Spinal cord (tissue), 10 donors: ENCODE measurements around the gene TGDS. TPM values are rescaled to one million over a fixed set of nuclear protein-coding genes. Genes with fewer than 3 reads are reported as not detected.

ENCODE experiments used
- DNase-seq, 6 donors: peaks; one replicate each; pipeline versions ENCODE4 v3.0.0 to v3.0.0-alpha.2; 2013 to 2015; ENCODE audit warnings: low spot score in 6 of 6, low read depth in 4 of 6
- H3K27ac ChIP-seq: one replicate; pipeline ENCODE4 v1.5.1; 2013; ENCODE audit warnings: low read depth, low read length, control low read depth
- H3K27me3 ChIP-seq: one replicate; pipeline ENCODE4 v1.6.1; 2013; ENCODE audit warnings: low read length; ENCODE audit not compliant: control insufficient read depth, insufficient read depth
- H3K36me3 ChIP-seq: one replicate; pipeline ENCODE4 v1.6.1; 2013; ENCODE audit warnings: low read length; ENCODE audit not compliant: control insufficient read depth, insufficient read depth
- H3K4me1 ChIP-seq: one replicate; pipeline ENCODE4 v1.6.1; 2013; ENCODE audit warnings: low read length; ENCODE audit not compliant: control insufficient read depth, insufficient read depth
- H3K4me3 ChIP-seq: one replicate; pipeline ENCODE4 v1.5.1; 2013; ENCODE audit warnings: low read depth, low read length, control low read depth
- H3K9me3 ChIP-seq: one replicate; pipeline ENCODE4 v1.6.1; 2013; ENCODE audit warnings: low read length; ENCODE audit not compliant: control insufficient read depth, insufficient read depth
- WGBS: methylation state at CpG from one replicate; pipeline ENCODE4 v1.1.5; 2013; ENCODE audit warnings: missing lambda C conversion rate; ENCODE audit not compliant: insufficient coverage; 5-methylcytosine and 5-hydroxymethylcytosine counted together
- polyA plus RNA-seq, 2 donors: library from polyadenylated mRNA; unstranded; fragments of 120-200 nt; gene quantifications; one replicate each; pipeline ENCODE4 v1.2.1, GENCODE V29; 2013; ENCODE audit not compliant: insufficient read length in 2 of 2
- total RNA-seq, 2 donors: library from RNA; depleted of rRNA in 1 of 2; stranded (reverse); fragments of 120-200 nt in 1 of 2; fragments of >200 nt in 1 of 2; gene quantifications; one replicate each; pipeline versions ENCODE4 v1.2.3 to v1.2.4, GENCODE V29; 2013 to 2014
- donor health status: healthy.

Gene TGDS
- total and polyA plus RNA-seq, 4 donors, result 7.5 to 17.1 (median 11.1) TPM

- Histone ChIP-seq H3K27me3 (no peaks in the 10 kb centered on the region), H3K4me3 (no peak overlapping the region), H3K27ac (no peak overlapping the region), H3K9me3 (peaks cover 2% of the 10 kb centered on the region), H3K36me3 (peaks cover under 1% of the 10 kb centered on the region), H3K4me1 (no peaks in the 10 kb centered on the region)
- no CpG with 5 or more reads among the region's 7 CpGs for WGBS
- DNase-seq, result no peak
Observed at GRCh38 chr13:94586371-94586770, 9.6 kb downstream of the TGDS start.

DNA sequence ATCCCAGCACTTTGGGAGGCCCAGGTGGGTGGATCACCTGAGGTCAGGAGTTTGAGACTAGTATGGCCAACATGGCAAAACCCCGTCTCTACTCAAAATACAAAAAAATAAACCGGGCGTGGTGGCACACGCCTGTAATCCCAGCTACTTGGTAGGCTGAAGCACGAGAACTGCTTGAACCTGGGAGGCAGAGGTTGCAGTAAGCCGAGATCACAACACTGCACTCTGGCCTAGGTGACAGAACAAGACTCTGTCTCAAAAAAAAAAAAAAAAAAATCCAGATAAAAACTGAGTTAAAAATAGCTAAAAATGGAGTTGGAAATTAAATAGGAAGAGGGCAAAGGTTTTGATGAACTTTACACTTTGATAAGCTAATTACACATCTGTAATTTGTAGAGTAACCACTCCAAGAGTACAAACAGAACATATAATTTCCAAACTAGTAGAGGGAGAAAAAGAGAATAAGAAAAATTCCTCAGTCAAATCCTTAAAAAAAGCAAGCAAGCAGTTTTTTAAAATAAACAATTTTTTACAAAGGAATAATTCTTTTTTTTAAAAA, 10.3 kb downstream of the TGDS start:
- no peak overlapping the region for H3K27ac ChIP-seq
- H3K36me3 ChIP-seq, result peaks cover 5% of the 10 kb centered on the region
- peaks cover 2% of the 10 kb centered on the region for H3K9me3 ChIP-seq
- WGBS, result 95% methylated on average over 4 of the region's 6 CpGs
- no peaks in the 10 kb centered on the region for H3K4me1 ChIP-seq
- no peak overlapping the region for H3K4me3 ChIP-seq
- H3K27me3 ChIP-seq, result no peaks in the 10 kb centered on the region
- DNase-seq, result no peak

- no peaks in the 10 kb centered on the region for H3K27me3 ChIP-seq
- DNase-seq, result no peak
- H3K4me3 ChIP-seq, result no peak overlapping the region
- H3K9me3 ChIP-seq, result peaks cover 2% of the 10 kb centered on the region
- no CpG with 5 or more reads among the region's 1 CpG for WGBS
- H3K4me1 ChIP-seq, result no peaks in the 10 kb centered on the region
- peaks cover 5% of the 10 kb centered on the region for H3K36me3 ChIP-seq
- no peak overlapping the region for H3K27ac ChIP-seq
Observed at GRCh38 chr13:94583926-94584325, 12.0 kb downstream of the TGDS start.

GRCh38 chr13:94579063-94579462, 16.9 kb downstream of the TGDS start:
- Histone ChIP-seq H3K27me3 (no peaks in the 10 kb centered on the region), H3K9me3 (no peaks in the 10 kb centered on the region), H3K27ac (no peak overlapping the region), H3K36me3 (peaks cover 12% of the 10 kb centered on the region), H3K4me1 (no peaks in the 10 kb centered on the region), H3K4me3 (no peak overlapping the region)
- no peak for DNase-seq
- 100% methylated on average over 1 of the region's 1 CpG for WGBS

GRCh38 chr13:94569615-94570014, 26.3 kb downstream of the TGDS start:
- 83% methylated on average over 3 of the region's 3 CpGs for WGBS
- Histone ChIP-seq H3K36me3 (peaks cover 19% of the 10 kb centered on the region), H3K9me3 (no peaks in the 10 kb centered on the region), H3K4me3 (no peak overlapping the region), H3K27ac (no peak overlapping the region), H3K27me3 (no peaks in the 10 kb centered on the region), H3K4me1 (no peaks in the 10 kb centered on the region)
- DNase-seq, result no peak

GRCh38 chr13:94568443-94568842, 27.5 kb downstream of the TGDS start:
- Histone ChIP-seq H3K36me3 (peaks cover 17% of the 10 kb centered on the region), H3K27me3 (no peaks in the 10 kb centered on the region), H3K4me1 (no peaks in the 10 kb centered on the region), H3K9me3 (no peaks in the 10 kb centered on the region), H3K27ac (no peak overlapping the region), H3K4me3 (no peak overlapping the region)
- no peak for DNase-seq
- no CpG with 5 or more reads among the region's 1 CpG for WGBS

DNA sequence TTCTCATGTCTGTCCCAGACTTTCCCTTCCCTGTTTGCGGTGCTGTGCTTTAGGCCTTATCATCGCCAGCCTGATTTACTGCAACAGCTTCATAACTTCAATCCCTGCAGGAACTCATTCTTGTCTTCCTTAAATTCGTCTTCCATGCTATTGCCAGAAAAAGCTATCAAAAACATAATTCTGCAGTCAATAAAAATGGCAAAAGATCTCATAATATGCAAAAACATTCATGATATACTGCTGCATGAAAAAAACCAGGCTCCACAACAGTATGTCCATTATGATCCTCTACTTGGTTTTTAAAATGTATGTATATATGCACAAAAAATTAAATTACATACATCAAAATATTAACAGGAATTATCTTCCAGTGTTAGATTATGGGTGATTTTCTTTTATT, 28.4 kb downstream of the TGDS start:
- no peaks in the 10 kb centered on the region for H3K9me3 ChIP-seq
- H3K27me3 ChIP-seq, result no peaks in the 10 kb centered on the region
- DNase-seq, result peak in 1 of 6 donors; percentile 46
- H3K36me3 ChIP-seq, result peaks cover 11% of the 10 kb centered on the region
- no peaks in the 10 kb centered on the region for H3K4me1 ChIP-seq
- no peak overlapping the region for H3K27ac ChIP-seq
- WGBS, result 75% methylated on average over 3 of the region's 3 CpGs
- H3K4me3 ChIP-seq, result no peak overlapping the region

- whole genome bisulfite sequencing, result no CpG with 5 or more reads among the region's 3 CpGs
- no peaks in the 10 kb centered on the region for H3K9me3 ChIP-seq
- DNase-seq, result no peak
Observed at GRCh38 chr13:94561126-94561525, 34.8 kb downstream of the TGDS start.

GRCh38 chr13:94560116-94560515, 35.8 kb downstream of the TGDS start:
- Histone ChIP-seq H3K4me1 (no peaks in the 10 kb centered on the region), H3K9me3 (no peaks in the 10 kb centered on the region), H3K27ac (no peak overlapping the region), H3K27me3 (no peaks in the 10 kb centered on the region), H3K4me3 (no peak overlapping the region), H3K36me3 (no peaks in the 10 kb centered on the region)
- WGBS, result no CpG with 5 or more reads among the region's 2 CpGs
- no peak for DNase-seq

More at GRCh38 chr13:94561126-94561525, 34.8 kb downstream of the TGDS start:
- Histone ChIP-seq H3K4me3 (no peak overlapping the region), H3K27ac (no peak overlapping the region), H3K36me3 (no peaks in the 10 kb centered on the region), H3K4me1 (no peaks in the 10 kb centered on the region), H3K27me3 (no peaks in the 10 kb centered on the region)

DNA sequence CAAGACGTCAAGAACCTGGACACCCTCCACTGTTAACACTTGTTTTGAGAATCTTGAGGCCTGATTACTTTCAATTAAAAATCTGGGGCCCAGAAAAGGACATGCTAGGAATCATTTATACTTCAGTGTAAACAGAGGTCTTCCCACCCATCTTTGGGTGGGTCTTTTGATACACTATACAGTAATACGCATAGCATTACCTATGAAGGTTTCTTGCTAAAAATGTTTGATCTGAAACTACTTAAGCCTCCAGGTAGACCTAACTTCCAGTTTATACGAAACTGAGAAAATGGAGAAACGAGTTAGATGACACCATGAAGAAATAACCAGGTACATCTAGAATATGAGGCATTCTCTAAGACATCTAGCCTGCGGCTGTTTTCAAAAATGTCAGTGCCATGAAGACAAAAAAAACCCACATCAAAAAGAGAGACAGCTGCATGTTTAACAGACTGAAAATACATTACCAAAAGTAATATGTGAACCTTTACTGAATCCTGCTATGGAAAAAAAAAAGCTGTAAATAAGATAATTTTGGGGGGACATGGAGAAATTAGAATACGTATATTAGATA, 36.6 kb downstream of the TGDS start:
- Histone ChIP-seq H3K4me3 (no peak overlapping the region), H3K27me3 (no peaks in the 10 kb centered on the region), H3K36me3 (no peaks in the 10 kb centered on the region), H3K9me3 (no peaks in the 10 kb centered on the region), H3K4me1 (no peaks in the 10 kb centered on the region), H3K27ac (no peak overlapping the region)
- whole genome bisulfite sequencing, result 100% methylated on average over 1 of the region's 6 CpGs
- no peak for DNase-seq
